GM19438 (cell line): ENCODE measurements around the gene TCF23.

Source experiments
- ATAC-seq: cut with Tn5 transposase; IDR thresholded peaks from one replicate; pipeline ENCODE4 v1.9.1; 2021; ENCODE audit warnings: low read depth; ENCODE audit not compliant: unreplicated experiment

The TCF23 gene

GRCh38 chr2:27127883-27128667 lies 20.7 kb upstream of the TCF23 start:
- no peak for ATAC-seq

GRCh38 chr2:27128668-27129571 lies 19.9 kb upstream of the TCF23 start:
- no peak for ATAC-seq

- ATAC-seq = no peak
Measured at GRCh38 chr2:27130396-27130795, 18.4 kb upstream of the TCF23 start.

GRCh38 chr2:27131429-27131828 lies 17.4 kb upstream of the TCF23 start:
- no peak for ATAC-seq

- no peak for ATAC-seq
Measured at GRCh38 chr2:27133195-27133875, 15.5 kb upstream of the TCF23 start.

- peak; percentile 89 for ATAC-seq
Measured at GRCh38 chr2:27133905-27134780, 14.7 kb upstream of the TCF23 start, which contains the start of gene PREB. Gene PREB (minus strand): TSS chr2:27134636. CDS start chr2:27134421, 215 bp downstream.

GRCh38 chr2:27134781-27135477 lies 13.9 kb upstream of the TCF23 start:
- ATAC-seq = no peak

- no peak for ATAC-seq
Measured at GRCh38 chr2:27135478-27135955, 13.3 kb upstream of the TCF23 start.

- no peak for ATAC-seq
Measured at GRCh38 chr2:27136751-27137150, 12.1 kb upstream of the TCF23 start.

- ATAC-seq = no peak
Measured at GRCh38 chr2:27137322-27137935, 11.4 kb upstream of the TCF23 start.

GRCh38 chr2:27138111-27138510 lies 10.7 kb upstream of the TCF23 start:
- no peak for ATAC-seq

GRCh38 chr2:27139310-27139709 lies 9.5 kb upstream of the TCF23 start, which contains the start of gene PRR30:
Gene PRR30 (minus strand): TSS chr2:27139410. CDS start chr2:27138329, 1,081 bp downstream.
- ATAC-seq = no peak

GRCh38 chr2:27143285-27143684 lies 5.5 kb upstream of the TCF23 start:
- no peak for ATAC-seq

GRCh38 chr2:27145682-27146081 lies 3.1 kb upstream of the TCF23 start:
- no peak for ATAC-seq

- no peak for ATAC-seq
Measured at GRCh38 chr2:27147935-27148334, 869 bp upstream of the TCF23 start.

- no peak for ATAC-seq
Measured at GRCh38 chr2:27149570-27150405, 984 bp downstream of the TCF23 start.

- ATAC-seq = no peak
Measured at GRCh38 chr2:27150639-27151230, 1.9 kb downstream of the TCF23 start.
